Measurements from ENCODE around the gene MSI2. TPM values are rescaled to one million over a fixed set of nuclear protein-coding genes. Genes with fewer than 3 reads are reported as not detected.

The MSI2 gene
- total RNA-seq, 1 donor from 2014 or later = 67.9 TPM

DNA sequence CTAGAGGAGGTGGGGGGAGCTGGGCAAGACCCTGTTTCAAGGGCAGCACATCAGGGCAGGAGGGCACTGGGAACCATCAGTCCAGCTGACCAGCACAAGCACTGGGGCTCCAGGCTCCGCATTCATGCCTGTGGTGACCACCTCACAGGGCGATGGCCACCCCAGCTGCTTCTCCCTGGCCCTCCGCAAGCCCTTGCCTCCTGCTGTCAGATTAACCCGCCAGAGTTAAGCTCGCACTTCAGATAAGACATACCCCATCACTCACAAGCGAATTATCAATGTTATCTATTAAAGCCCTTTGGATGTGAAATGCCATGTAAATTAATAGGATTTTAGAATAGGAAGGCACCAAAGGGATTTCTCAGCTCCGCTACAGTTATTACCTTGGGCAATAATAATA lies 383.8 kb downstream of the MSI2 start:
- DNase-seq (ENCODE audit: low read depth) (no peak), FAIRE-seq (no peak)
- no peaks in the 10 kb centered on the region for H3K27me3 ChIP-seq (ENCODE audit: insufficient read depth, low read length)
- Mint-ChIP-seq H3K36me3 (ENCODE audit: low read depth, unreplicated experiment) (peaks cover 8% of the 10 kb centered on the region), H3K27ac (ENCODE audit: unreplicated experiment) (no peak overlapping the region), H3K27me3 (ENCODE audit: low read depth, unreplicated experiment) (no peaks in the 10 kb centered on the region), H3K9me3 (ENCODE audit: unreplicated experiment) (no peaks in the 10 kb centered on the region), H3K4me1 (ENCODE audit: low read depth, unreplicated experiment) (no peaks in the 10 kb centered on the region), H3K4me3 (ENCODE audit: unreplicated experiment) (no peak overlapping the region)
- no peaks in the 10 kb centered on the region for H3K36me3 ChIP-seq (ENCODE audit: insufficient read depth, low read length)
- H3K4me1 ChIP-seq (ENCODE audit: insufficient read depth, low read length) = peaks cover 10% of the 10 kb centered on the region
- H3K9me3 ChIP-seq (ENCODE audit: insufficient read depth, low read depth, low read length) = no peaks in the 10 kb centered on the region
- TF ChIP-seq, protein P1, sequence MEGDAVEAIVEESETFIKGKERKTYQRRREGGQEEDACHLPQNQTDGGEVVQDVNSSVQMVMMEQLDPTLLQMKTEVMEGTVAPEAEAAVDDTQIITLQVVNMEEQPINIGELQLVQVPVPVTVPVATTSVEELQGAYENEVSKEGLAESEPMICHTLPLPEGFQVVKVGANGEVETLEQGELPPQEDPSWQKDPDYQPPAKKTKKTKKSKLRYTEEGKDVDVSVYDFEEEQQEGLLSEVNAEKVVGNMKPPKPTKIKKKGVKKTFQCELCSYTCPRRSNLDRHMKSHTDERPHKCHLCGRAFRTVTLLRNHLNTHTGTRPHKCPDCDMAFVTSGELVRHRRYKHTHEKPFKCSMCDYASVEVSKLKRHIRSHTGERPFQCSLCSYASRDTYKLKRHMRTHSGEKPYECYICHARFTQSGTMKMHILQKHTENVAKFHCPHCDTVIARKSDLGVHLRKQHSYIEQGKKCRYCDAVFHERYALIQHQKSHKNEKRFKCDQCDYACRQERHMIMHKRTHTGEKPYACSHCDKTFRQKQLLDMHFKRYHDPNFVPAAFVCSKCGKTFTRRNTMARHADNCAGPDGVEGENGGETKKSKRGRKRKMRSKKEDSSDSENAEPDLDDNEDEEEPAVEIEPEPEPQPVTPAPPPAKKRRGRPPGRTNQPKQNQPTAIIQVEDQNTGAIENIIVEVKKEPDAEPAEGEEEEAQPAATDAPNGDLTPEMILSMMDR (IDR thresholded peaks at IDR 0.05; ENCODE audit: insufficient read depth, low read depth, low read length) = no peak
- no peak for TF ChIP-seq EZH2 (IDR thresholded peaks at IDR 0.05; ENCODE audit: insufficient read depth, low read length)
- no peak overlapping the region for H3K4me2 ChIP-seq (ENCODE audit: low read length)
- H2AFZ ChIP-seq (ENCODE audit: low read depth, low read length) = no peak overlapping the region
- H3K4me3 ChIP-seq (ENCODE audit: insufficient read depth, low read depth, low read length) = no peak overlapping the region
- H3K9ac ChIP-seq (ENCODE audit: low read length) = no peak overlapping the region
- H4K20me1 ChIP-seq (ENCODE audit: insufficient read depth, low read length) = no peaks in the 10 kb centered on the region
- no peaks in the 10 kb centered on the region for H3K79me2 ChIP-seq (ENCODE audit: insufficient read depth, low read length)
- H3K27ac ChIP-seq (ENCODE audit: low read depth, low read length) = no peak overlapping the region

- Mint-ChIP-seq H3K4me3 (ENCODE audit: unreplicated experiment) (no peak overlapping the region), H3K4me1 (ENCODE audit: low read depth, unreplicated experiment) (peaks cover 6% of the 10 kb centered on the region), H3K27me3 (ENCODE audit: low read depth, unreplicated experiment) (no peaks in the 10 kb centered on the region), H3K36me3 (ENCODE audit: low read depth, unreplicated experiment) (peaks cover 2% of the 10 kb centered on the region), H3K27ac (ENCODE audit: unreplicated experiment) (no peak overlapping the region), H3K9me3 (ENCODE audit: unreplicated experiment) (no peaks in the 10 kb centered on the region)
- no peak for DNase-seq (ENCODE audit: low read depth)
- no peak for FAIRE-seq
- Histone ChIP-seq H2AFZ (ENCODE audit: low read depth, low read length) (no peak overlapping the region), H3K4me1 (ENCODE audit: insufficient read depth, low read length) (peaks cover 9% of the 10 kb centered on the region), H3K9ac (ENCODE audit: low read length) (no peak overlapping the region), H3K4me3 (ENCODE audit: insufficient read depth, low read depth, low read length) (no peak overlapping the region), H3K27me3 (ENCODE audit: insufficient read depth, low read length) (no peaks in the 10 kb centered on the region), H3K27ac (ENCODE audit: low read depth, low read length) (no peak overlapping the region), H3K36me3 (ENCODE audit: insufficient read depth, low read length) (no peaks in the 10 kb centered on the region), H4K20me1 (ENCODE audit: insufficient read depth, low read length) (no peaks in the 10 kb centered on the region), H3K79me2 (ENCODE audit: insufficient read depth, low read length) (no peaks in the 10 kb centered on the region), H3K9me3 (ENCODE audit: insufficient read depth, low read depth, low read length) (no peaks in the 10 kb centered on the region), H3K4me2 (ENCODE audit: low read length) (no peak overlapping the region)
- TF ChIP-seq EZH2 (IDR thresholded peaks at IDR 0.05; ENCODE audit: insufficient read depth, low read length) = no peak
- TF ChIP-seq, protein P1 (IDR thresholded peaks at IDR 0.05; ENCODE audit: insufficient read depth, low read depth, low read length) = no peak
These were observed 385.4 kb downstream of the MSI2 start for GRCh38 chr17:57641761-57642160.

GRCh38 chr17:57643062-57643461 lies 386.7 kb downstream of the MSI2 start:
- H2AFZ ChIP-seq (ENCODE audit: low read depth, low read length) = no peak overlapping the region
- no peaks in the 10 kb centered on the region for H4K20me1 ChIP-seq (ENCODE audit: insufficient read depth, low read length)
- Mint-ChIP-seq H3K27ac (ENCODE audit: unreplicated experiment) (no peak overlapping the region), H3K27me3 (ENCODE audit: low read depth, unreplicated experiment) (no peaks in the 10 kb centered on the region), H3K4me3 (ENCODE audit: unreplicated experiment) (no peak overlapping the region), H3K36me3 (ENCODE audit: low read depth, unreplicated experiment) (peaks cover 2% of the 10 kb centered on the region), H3K9me3 (ENCODE audit: unreplicated experiment) (no peaks in the 10 kb centered on the region), H3K4me1 (ENCODE audit: low read depth, unreplicated experiment) (peaks cover 6% of the 10 kb centered on the region)
- DNase-seq (ENCODE audit: low read depth) = no peak
- no peaks in the 10 kb centered on the region for H3K4me1 ChIP-seq (ENCODE audit: insufficient read depth, low read length)
- no peak overlapping the region for H3K4me3 ChIP-seq (ENCODE audit: insufficient read depth, low read depth, low read length)
- H3K9me3 ChIP-seq (ENCODE audit: insufficient read depth, low read depth, low read length) = no peaks in the 10 kb centered on the region
- no peak overlapping the region for H3K9ac ChIP-seq (ENCODE audit: low read length)
- H3K27me3 ChIP-seq (ENCODE audit: insufficient read depth, low read length) = no peaks in the 10 kb centered on the region
- no peak for TF ChIP-seq EZH2 (IDR thresholded peaks at IDR 0.05; ENCODE audit: insufficient read depth, low read length)
- TF ChIP-seq, protein P1 (IDR thresholded peaks at IDR 0.05; ENCODE audit: insufficient read depth, low read depth, low read length) = no peak
- FAIRE-seq = no peak
- H3K79me2 ChIP-seq (ENCODE audit: insufficient read depth, low read length) = no peaks in the 10 kb centered on the region
- no peak overlapping the region for H3K27ac ChIP-seq (ENCODE audit: low read depth, low read length)
- no peaks in the 10 kb centered on the region for H3K36me3 ChIP-seq (ENCODE audit: insufficient read depth, low read length)
- no peak overlapping the region for H3K4me2 ChIP-seq (ENCODE audit: low read length)
